Panc1 (cell line): ENCODE data around the gene EIF2B2.

ENCODE experiments used
- CTCF ChIP-seq: fragments of 450-650 bp; IDR thresholded peaks from 2 replicates; pipeline ENCODE4 v1.5.1; 2017; ENCODE audit warnings: mild to moderate bottlenecking
- POLR2AphosphoS5 ChIP-seq: IDR thresholded peaks from 2 replicates; pipeline ENCODE4 v1.6.1; 2012; ENCODE audit warnings: mild to moderate bottlenecking, low read depth, low read length, moderate library complexity
- REST ChIP-seq, 2 experiments: IDR thresholded peaks; 2 replicates each; pipeline ENCODE4 v1.6.1; 2011 to 2012; ENCODE audit warnings: low read depth in 2 of 2, control low read depth in 1 of 2, low read length in 1 of 2, mild to moderate bottlenecking in 1 of 2, moderate library complexity in 1 of 2; ENCODE audit not compliant: insufficient read depth in 1 of 2
- TCF7L2 ChIP-seq: IDR thresholded peaks from 2 replicates; pipeline ENCODE4 v1.6.1; 2011; ENCODE audit warnings: mild to moderate bottlenecking, low read depth, low read length, inconsistent platforms

GRCh38 chr14:74953686-74954085 lies 49.0 kb upstream of the EIF2B2 start:
- TF ChIP-seq CTCF (no peak), REST (IDR thresholded peaks at IDR 0.05; ENCODE audit: insufficient read depth in 1 of 2, low read depth in 2 of 2, low read length in 1 of 2) (no peak), POLR2AphosphoS5 (no peak), TCF7L2 (no peak)
